GM18520 (cell line): ENCODE results near the gene ZNF543.

Experiments
- ATAC-seq: cut with Tn5 transposase; IDR thresholded peaks from one replicate; pipeline ENCODE4 v1.9.1; 2021; ENCODE audit not compliant: unreplicated experiment

Gene ZNF543

DNA sequence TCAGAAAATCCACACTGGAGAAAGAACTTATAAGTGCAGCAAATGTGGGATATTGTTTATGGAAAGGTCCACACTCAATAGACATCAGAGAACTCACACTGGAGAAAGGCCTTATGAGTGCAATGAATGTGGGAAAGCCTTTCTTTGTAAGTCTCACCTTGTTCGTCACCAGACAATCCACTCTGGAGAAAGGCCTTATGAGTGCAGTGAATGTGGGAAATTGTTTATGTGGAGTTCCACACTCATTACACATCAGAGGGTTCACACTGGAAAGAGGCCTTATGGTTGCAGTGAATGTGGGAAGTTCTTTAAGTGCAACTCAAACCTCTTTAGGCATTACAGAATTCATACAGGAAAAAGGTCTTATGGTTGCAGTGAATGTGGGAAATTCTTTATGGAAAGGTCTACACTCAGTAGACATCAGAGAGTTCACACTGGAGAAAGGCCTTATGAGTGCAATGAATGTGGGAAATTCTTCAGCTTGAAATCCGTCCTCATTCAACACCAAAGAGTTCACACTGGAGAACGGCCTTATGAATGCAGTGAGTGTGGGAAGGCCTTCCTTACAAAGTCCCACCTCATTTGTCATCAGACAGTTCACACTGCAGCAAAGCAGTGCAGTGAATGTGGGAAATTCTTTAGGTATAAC lies 57.4 kb downstream of the ZNF543 start:
- no peak for ATAC-seq
